Thyroid gland (tissue), 4 donors: ENCODE measurements around the gene UGT1A10. TPM values are rescaled to one million over a fixed set of nuclear protein-coding genes. Genes with fewer than 3 reads are reported as not detected.

ENCODE experiments used
- DNase-seq, 2 donors: peaks; one replicate each; pipeline ENCODE4 v3.0.0-alpha.2; 2019
- H3K27ac ChIP-seq, 3 donors: fragments of 200-600 bp; sonication (generic); 1 replicate in 2 of 3; 2 replicates in 1 of 3; pipeline ENCODE4 v1.5.1; 2016 to 2019; ENCODE audit warnings: mild to moderate bottlenecking in 1 of 3, moderate library complexity in 1 of 3
- H3K27me3 ChIP-seq: fragments of 200-600 bp; sonication (generic); one replicate; pipeline ENCODE4 v1.5.1; 2019
- H3K36me3 ChIP-seq, 2 donors: fragments of 200-600 bp; sonication (generic); one replicate each; pipeline ENCODE4 v1.5.1; 2016 to 2019
- H3K4me1 ChIP-seq, 2 donors: fragments of 200-600 bp; sonication (generic); one replicate each; pipeline ENCODE4 v1.5.1; 2017 to 2019
- H3K4me3 ChIP-seq, 3 donors: fragments of 200-600 bp; sonication (generic); replicated peaks in 1 of 3; 1 replicate in 2 of 3; 2 replicates in 1 of 3; pipeline ENCODE4 v1.5.1; 2016; ENCODE audit warnings: mild to moderate bottlenecking in 1 of 3
- H3K9me3 ChIP-seq: fragments of 200-600 bp; sonication (generic); one replicate; pipeline ENCODE4 v1.5.1; 2017
- POLR2A ChIP-seq, 2 donors: fragments of 450-650 bp; IDR thresholded peaks; one replicate each; pipeline ENCODE4 v1.6.1; 2017; ENCODE audit warnings: antibody characterized with exemption in 2 of 2, mild to moderate bottlenecking in 2 of 2, moderate library complexity in 1 of 2
- WGBS, 2 donors: methylation state at CpG; one replicate each; pipeline ENCODE4 v1.1.5; 2017; 5-methylcytosine and 5-hydroxymethylcytosine counted together
- intact Hi-C: fragments of 100-400 bp; cut with DNase I; formaldehyde crosslinking; loops from one replicate; pipeline ENCODE4 v1.15.1; 2023
- total RNA-seq, 4 donors: library from RNA; depleted of rRNA; stranded (reverse); fragments of >200 nt; gene quantifications; one replicate each; pipeline ENCODE4 v1.2.3, GENCODE V29; 2016
- TF ChIP-seq, protein P1 (sequence below), 6 experiments: fragments of 200-600 bp in 3 of 6; fragments of 450-650 bp in 3 of 6; sonication (generic) in 3 of 6; IDR thresholded peaks; one replicate each; pipeline ENCODE4 v1.5.1; 2016 to 2019; ENCODE audit warnings: antibody characterized with exemption in 6 of 6, mild to moderate bottlenecking in 2 of 6, inconsistent platforms in 1 of 6, moderate library complexity in 1 of 6

Gene UGT1A10
- total RNA-seq, 4 donors from 2014 or later, result 0.27 TPM; not detected in 3

DNA sequence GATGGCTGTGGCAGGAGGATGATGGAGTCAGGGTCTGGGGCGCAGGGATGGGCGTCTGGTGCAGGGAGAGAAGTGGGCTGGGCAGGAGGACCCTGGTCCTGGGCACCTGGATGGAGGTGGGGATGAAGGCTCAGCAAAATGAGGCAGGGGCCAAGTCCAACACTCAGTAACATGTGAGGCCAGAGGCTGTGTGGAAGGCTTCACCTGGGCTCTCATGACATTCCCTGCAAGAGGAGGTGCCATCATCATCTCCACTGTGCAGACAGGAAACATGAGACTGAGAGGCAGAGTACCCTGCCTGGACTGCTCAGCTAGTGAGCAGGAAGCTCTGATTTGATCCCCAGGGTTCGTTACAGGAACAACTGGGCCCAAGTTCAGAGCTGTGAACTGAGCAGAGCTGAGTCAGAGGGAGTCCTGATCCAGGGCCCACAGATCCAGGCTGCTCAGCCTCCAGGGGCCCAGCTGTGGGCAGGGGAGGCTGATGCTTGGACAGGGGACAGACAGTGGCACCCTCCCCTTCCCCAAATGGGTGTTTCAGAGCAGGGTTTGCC lies 181.2 kb downstream of the UGT1A10 start:
- no peaks in the 10 kb centered on the region for H3K27me3 ChIP-seq
- no peaks in the 10 kb centered on the region for H3K36me3 ChIP-seq
- intact Hi-C loops, result no loop called here
- TF ChIP-seq, protein P1, sequence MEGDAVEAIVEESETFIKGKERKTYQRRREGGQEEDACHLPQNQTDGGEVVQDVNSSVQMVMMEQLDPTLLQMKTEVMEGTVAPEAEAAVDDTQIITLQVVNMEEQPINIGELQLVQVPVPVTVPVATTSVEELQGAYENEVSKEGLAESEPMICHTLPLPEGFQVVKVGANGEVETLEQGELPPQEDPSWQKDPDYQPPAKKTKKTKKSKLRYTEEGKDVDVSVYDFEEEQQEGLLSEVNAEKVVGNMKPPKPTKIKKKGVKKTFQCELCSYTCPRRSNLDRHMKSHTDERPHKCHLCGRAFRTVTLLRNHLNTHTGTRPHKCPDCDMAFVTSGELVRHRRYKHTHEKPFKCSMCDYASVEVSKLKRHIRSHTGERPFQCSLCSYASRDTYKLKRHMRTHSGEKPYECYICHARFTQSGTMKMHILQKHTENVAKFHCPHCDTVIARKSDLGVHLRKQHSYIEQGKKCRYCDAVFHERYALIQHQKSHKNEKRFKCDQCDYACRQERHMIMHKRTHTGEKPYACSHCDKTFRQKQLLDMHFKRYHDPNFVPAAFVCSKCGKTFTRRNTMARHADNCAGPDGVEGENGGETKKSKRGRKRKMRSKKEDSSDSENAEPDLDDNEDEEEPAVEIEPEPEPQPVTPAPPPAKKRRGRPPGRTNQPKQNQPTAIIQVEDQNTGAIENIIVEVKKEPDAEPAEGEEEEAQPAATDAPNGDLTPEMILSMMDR (IDR thresholded peaks at IDR 0.05), result no peak
- TF ChIP-seq POLR2A (IDR thresholded peaks at IDR 0.05), result no peak
- H3K4me1 ChIP-seq, result no peaks in the 10 kb centered on the region
- H3K27ac ChIP-seq, result no peak overlapping the region
- H3K9me3 ChIP-seq, result no peaks in the 10 kb centered on the region
- WGBS, 2 donors, result 77 to 100% methylated on average over 2 to 3 of the region's 3 CpGs
- H3K4me3 ChIP-seq, result no peak overlapping the region
- no peak for DNase-seq

- Histone ChIP-seq H3K27ac (no peak overlapping the region), H3K36me3 (no peaks in the 10 kb centered on the region), H3K4me3 (no peak overlapping the region), H3K27me3 (no peaks in the 10 kb centered on the region), H3K4me1 (no peaks in the 10 kb centered on the region), H3K9me3 (no peaks in the 10 kb centered on the region)
- TF ChIP-seq, protein P1 (IDR thresholded peaks at IDR 0.05), result no peak
- TF ChIP-seq POLR2A (IDR thresholded peaks at IDR 0.05), result no peak
- intact Hi-C loops, result no loop called here
- no peak for DNase-seq
- 89 to 90% methylated on average over 9 to 10 of the region's 11 CpGs for WGBS, 2 donors
These were observed 181.9 kb downstream of the UGT1A10 start for GRCh38 chr2:233817995-233818638.

GRCh38 chr2:233818639-233819621 lies 182.7 kb downstream of the UGT1A10 start:
- intact Hi-C loops, result no loop called here
- no peaks in the 10 kb centered on the region for H3K9me3 ChIP-seq
- no peak for TF ChIP-seq POLR2A (IDR thresholded peaks at IDR 0.05)
- TF ChIP-seq, protein P1 (IDR thresholded peaks at IDR 0.05), result no peak
- no peaks in the 10 kb centered on the region for H3K36me3 ChIP-seq
- DNase-seq, result no peak
- 81 to 82% methylated on average over 14 to 17 of the region's 17 CpGs for WGBS, 2 donors
- no peaks in the 10 kb centered on the region for H3K4me1 ChIP-seq
- no peak overlapping the region for H3K27ac ChIP-seq
- H3K4me3 ChIP-seq, result no peak overlapping the region
- H3K27me3 ChIP-seq, result no peaks in the 10 kb centered on the region

- H3K27me3 ChIP-seq, result no peaks in the 10 kb centered on the region
- no peaks in the 10 kb centered on the region for H3K4me1 ChIP-seq
- TF ChIP-seq, protein P1 (IDR thresholded peaks at IDR 0.05), result no peak
- TF ChIP-seq POLR2A (IDR thresholded peaks at IDR 0.05), result no peak
- H3K36me3 ChIP-seq, result no peaks in the 10 kb centered on the region
- H3K4me3 ChIP-seq, result no peak overlapping the region
- H3K27ac ChIP-seq, result no peak overlapping the region
- no peaks in the 10 kb centered on the region for H3K9me3 ChIP-seq
- WGBS, 2 donors, result 81 to 96% methylated on average over 5 to 7 of the region's 18 CpGs
- no peak for DNase-seq
- intact Hi-C loops, result no loop called here
These were observed 183.9 kb downstream of the UGT1A10 start for GRCh38 chr2:233819884-233820773.
